ENCODE data around the gene CPA3. TPM values are rescaled to one million over a fixed set of nuclear protein-coding genes. Genes with fewer than 3 reads are reported as not detected.

Gene CPA3
- total and polyA plus RNA-seq, 4 donors: 0.42 to 8.6 (median 1.9) TPM; not detected in 1

DNA sequence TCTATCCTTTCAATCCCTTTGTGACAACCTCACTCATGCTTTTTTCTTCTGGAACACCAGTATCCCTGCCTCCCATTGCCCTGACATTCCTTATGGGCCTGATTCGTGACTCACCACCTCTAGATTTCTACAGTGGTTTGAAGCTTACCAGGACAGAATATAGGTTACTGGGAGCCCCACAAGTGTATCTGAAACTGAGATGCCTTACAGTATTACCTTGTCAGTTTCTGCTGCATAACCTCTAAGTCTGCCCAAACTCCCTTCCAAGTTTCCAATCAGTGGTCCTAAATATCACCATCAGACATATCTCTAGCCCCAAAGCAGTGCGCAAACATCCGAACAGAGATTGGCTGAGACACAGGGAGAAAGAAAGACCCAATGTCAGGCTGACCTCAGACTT is 31.9 kb upstream of the CPA3 start:
- no peak for TF ChIP-seq FOXA1 (IDR thresholded peaks at IDR 0.05)
- TF ChIP-seq, protein P1, sequence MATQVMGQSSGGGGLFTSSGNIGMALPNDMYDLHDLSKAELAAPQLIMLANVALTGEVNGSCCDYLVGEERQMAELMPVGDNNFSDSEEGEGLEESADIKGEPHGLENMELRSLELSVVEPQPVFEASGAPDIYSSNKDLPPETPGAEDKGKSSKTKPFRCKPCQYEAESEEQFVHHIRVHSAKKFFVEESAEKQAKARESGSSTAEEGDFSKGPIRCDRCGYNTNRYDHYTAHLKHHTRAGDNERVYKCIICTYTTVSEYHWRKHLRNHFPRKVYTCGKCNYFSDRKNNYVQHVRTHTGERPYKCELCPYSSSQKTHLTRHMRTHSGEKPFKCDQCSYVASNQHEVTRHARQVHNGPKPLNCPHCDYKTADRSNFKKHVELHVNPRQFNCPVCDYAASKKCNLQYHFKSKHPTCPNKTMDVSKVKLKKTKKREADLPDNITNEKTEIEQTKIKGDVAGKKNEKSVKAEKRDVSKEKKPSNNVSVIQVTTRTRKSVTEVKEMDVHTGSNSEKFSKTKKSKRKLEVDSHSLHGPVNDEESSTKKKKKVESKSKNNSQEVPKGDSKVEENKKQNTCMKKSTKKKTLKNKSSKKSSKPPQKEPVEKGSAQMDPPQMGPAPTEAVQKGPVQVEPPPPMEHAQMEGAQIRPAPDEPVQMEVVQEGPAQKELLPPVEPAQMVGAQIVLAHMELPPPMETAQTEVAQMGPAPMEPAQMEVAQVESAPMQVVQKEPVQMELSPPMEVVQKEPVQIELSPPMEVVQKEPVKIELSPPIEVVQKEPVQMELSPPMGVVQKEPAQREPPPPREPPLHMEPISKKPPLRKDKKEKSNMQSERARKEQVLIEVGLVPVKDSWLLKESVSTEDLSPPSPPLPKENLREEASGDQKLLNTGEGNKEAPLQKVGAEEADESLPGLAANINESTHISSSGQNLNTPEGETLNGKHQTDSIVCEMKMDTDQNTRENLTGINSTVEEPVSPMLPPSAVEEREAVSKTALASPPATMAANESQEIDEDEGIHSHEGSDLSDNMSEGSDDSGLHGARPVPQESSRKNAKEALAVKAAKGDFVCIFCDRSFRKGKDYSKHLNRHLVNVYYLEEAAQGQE (IDR thresholded peaks at IDR 0.05): no peak
- Histone ChIP-seq H3K9me3 (ENCODE audit: control insufficient read depth in 4 of 4, low read length in 3 of 4) (no peaks in the 10 kb centered on the region), H3K27ac (ENCODE audit: low read depth in 1 of 2, low read length in 2 of 2) (no peak overlapping the region), H3K4me1 (ENCODE audit: control insufficient read depth in 4 of 4, insufficient read depth in 4 of 4, low read length in 3 of 4) (no peaks in the 10 kb centered on the region), H3K36me3 (ENCODE audit: control insufficient read depth in 4 of 4, insufficient read depth in 3 of 4, low read depth in 1 of 4, low read length in 3 of 4) (no peaks in the 10 kb centered on the region), H3K27me3 (ENCODE audit: control insufficient read depth in 4 of 4, insufficient read depth in 4 of 4, low read length in 3 of 4) (no peaks in the 10 kb centered on the region), H3K4me3 (ENCODE audit: low read depth in 1 of 3, low read length in 3 of 3) (no peak overlapping the region), H3K9ac (ENCODE audit: low read depth in 1 of 2, low read length in 2 of 2) (no peak overlapping the region)
- 89% methylated on average over 3 of the region's 3 CpGs for WGBS
- DNase-seq (ENCODE audit: low spot score): no peak

DNA sequence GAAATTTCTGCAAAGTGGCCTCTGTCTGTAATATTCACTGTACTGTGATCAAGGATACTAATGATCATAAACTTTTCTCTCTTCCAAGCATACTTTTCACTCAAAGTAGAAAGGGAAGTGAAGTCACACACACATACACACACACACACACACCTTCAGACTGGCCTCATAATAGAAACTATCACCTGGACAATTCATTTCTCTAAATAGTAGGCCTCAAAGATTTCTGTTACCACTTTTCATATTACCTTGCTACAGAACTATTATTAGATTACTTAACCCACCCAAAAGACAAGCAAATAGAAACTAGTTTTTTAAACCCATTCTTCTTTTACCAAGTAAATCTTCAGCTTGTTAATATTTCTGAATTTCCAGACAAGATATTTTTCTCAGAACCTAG is 25.3 kb upstream of the CPA3 start:
- DNase-seq (ENCODE audit: low spot score): no peak
- Histone ChIP-seq H3K27me3 (ENCODE audit: control insufficient read depth in 4 of 4, insufficient read depth in 4 of 4, low read length in 3 of 4) (peaks cover 0 to 2% (median 0%) of the 10 kb centered on the region in 4 donors), H3K27ac (ENCODE audit: low read depth in 1 of 2, low read length in 2 of 2) (no peak overlapping the region), H3K9ac (ENCODE audit: low read depth in 1 of 2, low read length in 2 of 2) (no peak overlapping the region), H3K4me1 (ENCODE audit: control insufficient read depth in 4 of 4, insufficient read depth in 4 of 4, low read length in 3 of 4) (no peaks in the 10 kb centered on the region), H3K9me3 (ENCODE audit: control insufficient read depth in 4 of 4, low read length in 3 of 4) (no peaks in the 10 kb centered on the region), H3K36me3 (ENCODE audit: control insufficient read depth in 4 of 4, insufficient read depth in 3 of 4, low read depth in 1 of 4, low read length in 3 of 4) (no peaks in the 10 kb centered on the region), H3K4me3 (ENCODE audit: low read depth in 1 of 3, low read length in 3 of 3) (no peak overlapping the region)
- TF ChIP-seq FOXA1 (IDR thresholded peaks at IDR 0.05): no peak

DNA sequence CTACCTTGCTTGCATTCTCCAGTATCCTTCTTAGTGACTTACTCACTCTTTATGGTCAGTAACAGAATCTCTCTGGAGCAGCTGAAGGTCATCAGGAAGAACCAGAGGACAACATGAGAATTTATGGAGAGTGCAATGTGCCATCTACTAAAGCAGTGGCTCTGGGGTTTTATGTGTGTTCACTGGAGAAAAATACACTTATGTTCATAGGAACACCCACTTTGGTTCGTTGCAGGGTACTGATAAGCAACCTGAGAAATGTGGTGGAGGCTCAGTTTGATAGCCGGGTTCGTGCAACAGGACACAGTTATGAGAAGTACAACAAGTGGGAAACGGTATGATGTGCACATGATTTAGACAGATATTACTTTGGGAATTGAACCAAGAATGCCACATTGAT is 24.6 kb upstream of the CPA3 start:
- TF ChIP-seq GABPA (IDR thresholded peaks at IDR 0.05 in 1 of 2, conservative IDR thresholded peaks at IDR 0.05 in 1 of 2): no peak
- no peak for TF ChIP-seq FOXA1 (IDR thresholded peaks at IDR 0.05)
- no peak for TF ChIP-seq RAD21 (IDR thresholded peaks at IDR 0.05)
- TF ChIP-seq, protein P2, sequence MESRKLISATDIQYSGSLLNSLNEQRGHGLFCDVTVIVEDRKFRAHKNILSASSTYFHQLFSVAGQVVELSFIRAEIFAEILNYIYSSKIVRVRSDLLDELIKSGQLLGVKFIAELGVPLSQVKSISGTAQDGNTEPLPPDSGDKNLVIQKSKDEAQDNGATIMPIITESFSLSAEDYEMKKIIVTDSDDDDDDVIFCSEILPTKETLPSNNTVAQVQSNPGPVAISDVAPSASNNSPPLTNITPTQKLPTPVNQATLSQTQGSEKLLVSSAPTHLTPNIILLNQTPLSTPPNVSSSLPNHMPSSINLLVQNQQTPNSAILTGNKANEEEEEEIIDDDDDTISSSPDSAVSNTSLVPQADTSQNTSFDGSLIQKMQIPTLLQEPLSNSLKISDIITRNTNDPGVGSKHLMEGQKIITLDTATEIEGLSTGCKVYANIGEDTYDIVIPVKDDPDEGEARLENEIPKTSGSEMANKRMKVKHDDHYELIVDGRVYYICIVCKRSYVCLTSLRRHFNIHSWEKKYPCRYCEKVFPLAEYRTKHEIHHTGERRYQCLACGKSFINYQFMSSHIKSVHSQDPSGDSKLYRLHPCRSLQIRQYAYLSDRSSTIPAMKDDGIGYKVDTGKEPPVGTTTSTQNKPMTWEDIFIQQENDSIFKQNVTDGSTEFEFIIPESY (IDR thresholded peaks at IDR 0.05): no peak
- TF ChIP-seq, protein P3, sequence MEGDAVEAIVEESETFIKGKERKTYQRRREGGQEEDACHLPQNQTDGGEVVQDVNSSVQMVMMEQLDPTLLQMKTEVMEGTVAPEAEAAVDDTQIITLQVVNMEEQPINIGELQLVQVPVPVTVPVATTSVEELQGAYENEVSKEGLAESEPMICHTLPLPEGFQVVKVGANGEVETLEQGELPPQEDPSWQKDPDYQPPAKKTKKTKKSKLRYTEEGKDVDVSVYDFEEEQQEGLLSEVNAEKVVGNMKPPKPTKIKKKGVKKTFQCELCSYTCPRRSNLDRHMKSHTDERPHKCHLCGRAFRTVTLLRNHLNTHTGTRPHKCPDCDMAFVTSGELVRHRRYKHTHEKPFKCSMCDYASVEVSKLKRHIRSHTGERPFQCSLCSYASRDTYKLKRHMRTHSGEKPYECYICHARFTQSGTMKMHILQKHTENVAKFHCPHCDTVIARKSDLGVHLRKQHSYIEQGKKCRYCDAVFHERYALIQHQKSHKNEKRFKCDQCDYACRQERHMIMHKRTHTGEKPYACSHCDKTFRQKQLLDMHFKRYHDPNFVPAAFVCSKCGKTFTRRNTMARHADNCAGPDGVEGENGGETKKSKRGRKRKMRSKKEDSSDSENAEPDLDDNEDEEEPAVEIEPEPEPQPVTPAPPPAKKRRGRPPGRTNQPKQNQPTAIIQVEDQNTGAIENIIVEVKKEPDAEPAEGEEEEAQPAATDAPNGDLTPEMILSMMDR (IDR thresholded peaks at IDR 0.05; ENCODE audit: low read depth, low read length, missing input control): no peak
- TF ChIP-seq, protein P1 (IDR thresholded peaks at IDR 0.05): no peak
- no peak for TF ChIP-seq NR2F2 (IDR thresholded peaks at IDR 0.05)
- TF ChIP-seq, protein P4, sequence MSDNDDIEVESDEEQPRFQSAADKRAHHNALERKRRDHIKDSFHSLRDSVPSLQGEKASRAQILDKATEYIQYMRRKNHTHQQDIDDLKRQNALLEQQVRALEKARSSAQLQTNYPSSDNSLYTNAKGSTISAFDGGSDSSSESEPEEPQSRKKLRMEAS (IDR thresholded peaks at IDR 0.05): no peak
- peak; percentile 49 for DNase-seq (ENCODE audit: low spot score)
- Histone ChIP-seq H3K4me3 (ENCODE audit: low read depth in 1 of 3, low read length in 3 of 3) (no peak overlapping the region), H3K9me3 (ENCODE audit: control insufficient read depth in 4 of 4, low read length in 3 of 4) (no peaks in the 10 kb centered on the region), H3K36me3 (ENCODE audit: control insufficient read depth in 4 of 4, insufficient read depth in 3 of 4, low read depth in 1 of 4, low read length in 3 of 4) (no peaks in the 10 kb centered on the region), H3K27me3 (ENCODE audit: control insufficient read depth in 4 of 4, insufficient read depth in 4 of 4, low read length in 3 of 4) (peaks cover 0 to 2% (median 0%) of the 10 kb centered on the region in 4 donors), H3K9ac (ENCODE audit: low read depth in 1 of 2, low read length in 2 of 2) (no peak overlapping the region), H3K27ac (ENCODE audit: low read depth in 1 of 2, low read length in 2 of 2) (no peak overlapping the region), H3K4me1 (ENCODE audit: control insufficient read depth in 4 of 4, insufficient read depth in 4 of 4, low read length in 3 of 4) (no peaks in the 10 kb centered on the region)
- 85% methylated on average over 4 of the region's 4 CpGs for WGBS

Data from liver (tissue), 9 donors.